Adrenal gland (tissue), 12 donors: ENCODE data around the gene PTPRE. TPM values are rescaled to one million over a fixed set of nuclear protein-coding genes. Genes with fewer than 3 reads are reported as not detected.

Experiments used
- DNase-seq, 7 donors: peaks; one replicate each; pipeline ENCODE4 v3.0.0-alpha.2; 2019 to 2020
- H3K27ac ChIP-seq, 5 donors: fragments of 200-600 bp; sonication (generic) in 4 of 5; 1 replicate in 3 of 5; 2 replicates in 2 of 5; pipeline versions ENCODE4 v1.5.1 to v1.8.0; 2016 to 2020; ENCODE audit warnings: mild to moderate bottlenecking in 1 of 5
- H3K27me3 ChIP-seq: fragments of 200-600 bp; 2 replicates; pipeline ENCODE4 v1.8.0; 2021
- H3K36me3 ChIP-seq, 2 donors: fragments of 200-600 bp; replicated peaks in 1 of 2; 1 replicate in 1 of 2; 2 replicates in 1 of 2; pipeline versions ENCODE4 v1.5.1 to v1.8.0; 2018 to 2022
- H3K4me1 ChIP-seq, 2 donors: fragments of 200-600 bp; replicated peaks in 1 of 2; 1 replicate in 1 of 2; 2 replicates in 1 of 2; pipeline versions ENCODE4 v1.5.1 to v1.8.0; 2018 to 2021
- H3K4me3 ChIP-seq, 4 donors: fragments of 200-600 bp; sonication (generic) in 3 of 4; one replicate each; pipeline ENCODE4 v1.5.1; 2016 to 2018
- H3K9me3 ChIP-seq, 3 donors: fragments of 200-600 bp; sonication (generic) in 1 of 3; replicated peaks in 1 of 3; 1 replicate in 2 of 3; 2 replicates in 1 of 3; pipeline versions ENCODE4 v1.5.1 to v1.8.0; 2016 to 2021
- CTCF ChIP-seq, 6 experiments: fragments of 450-650 bp in 4 of 6; fragments of 200-600 bp in 2 of 6; sonication (generic) in 1 of 6; IDR thresholded peaks; 1 replicate in 5 of 6; 2 replicates in 1 of 6; pipeline versions ENCODE4 v1.5.1 to v1.8.0; 2016 to 2021; ENCODE audit warnings: antibody characterized with exemption in 6 of 6, mild to moderate bottlenecking in 2 of 6, moderate library complexity in 1 of 6
- POLR2A ChIP-seq, 2 donors: fragments of 450-650 bp; IDR thresholded peaks; one replicate each; pipeline ENCODE4 v1.6.1; 2017; ENCODE audit warnings: antibody characterized with exemption in 2 of 2, mild to moderate bottlenecking in 2 of 2, moderate library complexity in 1 of 2
- WGBS, 4 donors: extraction: QIAGEN DNeasy Blood & Tissue Kit in 2 of 4; methylation state at CpG; one replicate each; pipeline versions ENCODE4 v1.1.5 to v1.1.7; 2013 to 2017; 5-methylcytosine and 5-hydroxymethylcytosine counted together
- intact Hi-C, 2 donors: fragments of 100-400 bp; cut with DNase I; formaldehyde crosslinking; loops; one replicate each; pipeline versions ENCODE4 v1.14.1 to v1.15.0; 2022 to 2023
- polyA plus RNA-seq, 3 donors: library from polyadenylated mRNA; stranded (reverse); fragments of 200-250 nt in 2 of 3; fragments of 350-450 nt in 1 of 3; fragmentation: Illumina TruSeq in 1 of 3; extraction: RNeasy Lipid Tissue Mini Kit (QIAGEN cat#74804) in 1 of 3; gene quantifications; one replicate each; pipeline ENCODE4 v1.2.3, GENCODE V29; 2013 to 2014
- total RNA-seq, 9 donors: library from RNA; depleted of rRNA in 4 of 9; stranded (reverse); fragments of >200 nt in 4 of 9; fragments of 120-200 nt in 1 of 9; fragmentation: NEBNext Ultra II Directional in 1 of 9; extraction: Animal tissue kit (Norgen Biotek cat#: 25700) in 1 of 9; gene quantifications; one replicate each; pipeline versions ENCODE4 v1.1.0 to v1.2.4, GENCODE V29; 2013 to 2023
- donor health status: healthy with polysubstance abuse.
- donor health status: Bipolar disorder and iron deficiency.
- donor health status: DM: yes; HTN: yes; CAD: no.
- donor health status: DM: no; HTN: no; CAD: no.
- donor health status: DM: no; HTN: no; CAD: no.
- donor health status: DM: yes; HTN: yes; CAD: no.

PTPRE gene
- total and polyA plus RNA-seq, 12 donors: 7.6 to 52.8 (median 41.0) TPM

GRCh38 chr10:128066870-128067382 is 160.0 kb downstream of the PTPRE start:
- intact Hi-C loops: loop anchor here (5.0 kb wide), 2 partner anchors 40 to 160 kb away; partner anchors contain the start of gene PTPRE (in 2 of the 2)
- TF ChIP-seq CTCF (IDR thresholded peaks at IDR 0.05) (no peak), POLR2A (IDR thresholded peaks at IDR 0.05) (no peak)
- Histone ChIP-seq H3K27ac (no peak overlapping the region), H3K9me3 (no peaks in the 10 kb centered on the region), H3K27me3 (no peaks in the 10 kb centered on the region), H3K4me1 (peaks cover 10 to 27% of the 10 kb centered on the region in 2 donors), H3K4me3 (no peak overlapping the region), H3K36me3 (peaks cover 0 to 58% of the 10 kb centered on the region in 2 donors)
- WGBS, 4 donors: 82 to 95% (median 88%) methylated on average over 13 of the region's 13 CpGs
- DNase-seq: peak in 1 of 7 donors; percentile 15

- Histone ChIP-seq H3K36me3 (peaks cover 0 to 62% of the 10 kb centered on the region in 2 donors), H3K4me1 (peaks cover 10 to 21% of the 10 kb centered on the region in 2 donors), H3K9me3 (no peaks in the 10 kb centered on the region), H3K27me3 (no peaks in the 10 kb centered on the region), H3K4me3 (no peak overlapping the region), H3K27ac (no peak overlapping the region)
- WGBS, 4 donors: 85 to 90% (median 89%) methylated on average over 12 to 25 of the region's 25 CpGs
- intact Hi-C loops: loop anchor here (2.0 to 5.0 kb wide), 3 partner anchors 31 to 161 kb away; partner anchors contain the start of gene PTPRE (in 2 of the 2)
- TF ChIP-seq POLR2A (IDR thresholded peaks at IDR 0.05) (no peak), CTCF (IDR thresholded peaks at IDR 0.05) (no peak)
- peak in 1 of 7 donors; percentile 16 for DNase-seq
Measured at GRCh38 chr10:128067691-128068397, 160.9 kb downstream of the PTPRE start.

GRCh38 chr10:128068398-128069285 is 161.7 kb downstream of the PTPRE start:
- no peak for DNase-seq
- WGBS, 4 donors: 85 to 92% (median 91%) methylated on average over 16 to 19 of the region's 19 CpGs
- Histone ChIP-seq H3K9me3 (no peaks in the 10 kb centered on the region), H3K36me3 (peaks cover 0 to 64% of the 10 kb centered on the region in 2 donors), H3K27ac (no peak overlapping the region), H3K4me1 (peaks cover 4 to 15% of the 10 kb centered on the region in 2 donors), H3K4me3 (no peak overlapping the region), H3K27me3 (no peaks in the 10 kb centered on the region)
- TF ChIP-seq POLR2A (IDR thresholded peaks at IDR 0.05) (no peak), CTCF (IDR thresholded peaks at IDR 0.05) (no peak)
- intact Hi-C loops: loop anchor here (2.0 to 5.0 kb wide), 3 partner anchors 32 to 161 kb away; partner anchors contain the start of gene PTPRE (in 2 of the 2)
